HG03045 (cell line): ENCODE measurements around the gene MYO1B.

ENCODE experiments used
- ATAC-seq: cut with Tn5 transposase; IDR thresholded peaks from one replicate; pipeline ENCODE4 v1.9.1; 2021; ENCODE audit warnings: mild to moderate bottlenecking, moderate library complexity; ENCODE audit not compliant: unreplicated experiment

MYO1B gene

GRCh38 chr2:191225690-191226089 is 19.5 kb upstream of the MYO1B start:
- no peak for ATAC-seq

- no peak for ATAC-seq
These were observed 19.0 kb upstream of the MYO1B start for GRCh38 chr2:191226196-191226595.

- ATAC-seq: no peak
These were observed 16.9 kb upstream of the MYO1B start for GRCh38 chr2:191228333-191228732.

- no peak for ATAC-seq
These were observed 16.3 kb upstream of the MYO1B start for GRCh38 chr2:191228861-191229260.

GRCh38 chr2:191230174-191230573 is 15.0 kb upstream of the MYO1B start:
- no peak for ATAC-seq

GRCh38 chr2:191231995-191232394 is 13.2 kb upstream of the MYO1B start:
- no peak for ATAC-seq

- no peak for ATAC-seq
These were observed 11.7 kb upstream of the MYO1B start for GRCh38 chr2:191233533-191233932.

GRCh38 chr2:191234376-191234775 is 10.8 kb upstream of the MYO1B start:
- ATAC-seq: no peak

GRCh38 chr2:191240871-191241270 is 4.3 kb upstream of the MYO1B start:
- ATAC-seq: no peak

GRCh38 chr2:191241418-191241817 is 3.8 kb upstream of the MYO1B start:
- ATAC-seq: no peak

GRCh38 chr2:191243154-191243553 is 2.0 kb upstream of the MYO1B start:
- ATAC-seq: no peak

GRCh38 chr2:191244350-191244749 is 854 bp upstream of the MYO1B start:
- ATAC-seq: no peak

- ATAC-seq: peak; percentile 9
These were observed 796 bp downstream of the MYO1B start for GRCh38 chr2:191245869-191246531.

GRCh38 chr2:191246820-191247380 is 1.7 kb downstream of the MYO1B start:
- no peak for ATAC-seq

- ATAC-seq: no peak
These were observed 2.3 kb downstream of the MYO1B start for GRCh38 chr2:191247381-191248057.

- no peak for ATAC-seq
These were observed 4.1 kb downstream of the MYO1B start for GRCh38 chr2:191249156-191249813.

- no peak for ATAC-seq
These were observed 5.2 kb downstream of the MYO1B start for GRCh38 chr2:191250400-191250799.

- no peak for ATAC-seq
These were observed 5.8 kb downstream of the MYO1B start for GRCh38 chr2:191250986-191251385.

GRCh38 chr2:191252699-191253098 is 7.5 kb downstream of the MYO1B start:
- ATAC-seq: no peak

- no peak for ATAC-seq
These were observed 8.3 kb downstream of the MYO1B start for GRCh38 chr2:191253476-191253875.

GRCh38 chr2:191255271-191255670 is 10.1 kb downstream of the MYO1B start:
- ATAC-seq: no peak

- ATAC-seq: no peak
These were observed 10.6 kb downstream of the MYO1B start for GRCh38 chr2:191255756-191256312.
